HCT116 (cell line): ENCODE measurements around the gene RAD50. TPM values are rescaled to one million over a fixed set of nuclear protein-coding genes. Genes with fewer than 3 reads are reported as not detected.
"Not testable (repeated sequence)": the region's sequence is repeated elsewhere in the genome, so short reads cannot be mapped to it uniquely, and the experiment has no call there.

Source experiments
- ATAC-seq: fragments of 200-7000 bp; cut with Tn5 transposase; 2 replicates; pipeline ENCODE4 v1.9.1; 2020; ENCODE audit warnings: mild to moderate bottlenecking, moderate library complexity
- BruUV-seq: library from RNA; stranded (reverse); fragments of 400-500 nt; replicated peaks from 2 replicates; lab custom pipeline; 2021; lab: Mats Ljungman, UMichigan
- CTCF ChIA-PET: fragments of 300-600 bp; sonication (Branson Sonifier 250); formaldehyde crosslinking; loops from one replicate; lab custom pipeline; 2021; ENCODE audit warnings: antibody characterized with exemption; lab: Charles Lee
- POLR2A ChIA-PET: fragments of 300-600, 350-600 bp; sonication (Branson Sonifier 250); formaldehyde crosslinking; loops from one replicate; lab custom pipeline; 2021; ENCODE audit warnings: antibody characterized with exemption; lab: Charles Lee
- RAD21 ChIA-PET, 2 experiments: fragments of 300-600 bp; sonication (Branson Sonifier 250); formaldehyde crosslinking; loops; one replicate each; lab custom pipeline; 2023; ENCODE audit warnings: low total read pairs in 2 of 2; ENCODE audit not compliant: uncharacterized antibody in 2 of 2, unreplicated experiment in 2 of 2, low non-redundant PET in 1 of 2; lab: Charles Lee
- DNase-seq: peaks from one replicate; pipeline ENCODE4 v3.0.0-alpha.2; 2010; ENCODE audit warnings: low read depth, low spot score
- H2AFZ ChIP-seq: fragments of 200-600 bp; shearing (Covaris generic), sonication (generic); 2 replicates; pipeline ENCODE4 v1.6.1; 2017; ENCODE audit warnings: low read depth, mixed run types, mixed read lengths, antibody characterized with exemption, low read length; ENCODE audit not compliant: poor library complexity, severe bottlenecking
- H3K27ac ChIP-seq: 2 replicates; pipeline ENCODE4 v1.5.1; 2012; ENCODE audit warnings: low read depth, low read length
- H3K27me3 ChIP-seq: fragments of 200-600 bp; sonication (generic); 2 replicates; pipeline ENCODE4 v1.6.1; 2016; ENCODE audit warnings: mixed run types, low read length, mixed read lengths; ENCODE audit not compliant: insufficient read depth
- H3K36me3 ChIP-seq, 2 experiments: fragments of 200-500 bp in 1 of 2; fragments of 200-600 bp in 1 of 2; sonication (Bioruptor generic) in 1 of 2; sonication (generic) in 1 of 2; 2 replicates each; pipeline versions ENCODE4 v1.5.1 to v1.6.1; 2014 to 2016; ENCODE audit warnings: low read length in 2 of 2, inconsistent platforms in 1 of 2, mixed read lengths in 1 of 2, mixed run types in 1 of 2; ENCODE audit not compliant: insufficient read depth in 2 of 2, control insufficient read depth in 1 of 2
- H3K4me1 ChIP-seq, 2 experiments: fragments of 200-600 bp in 1 of 2; sonication (generic) in 1 of 2; 2 replicates each; pipeline versions ENCODE4 v1.5.1 to v1.6.1; 2012 to 2017; ENCODE audit warnings: low read length in 2 of 2, inconsistent platforms in 1 of 2, mild to moderate bottlenecking in 1 of 2, mixed read lengths in 1 of 2, mixed run types in 1 of 2, moderate library complexity in 1 of 2; ENCODE audit not compliant: insufficient read depth in 2 of 2, control insufficient read depth in 1 of 2
- H3K4me2 ChIP-seq: fragments of 200-600 bp; sonication (generic); 2 replicates; pipeline ENCODE4 v1.6.1; 2017; ENCODE audit warnings: mixed run types, low read length, mixed read lengths
- H3K4me3 ChIP-seq, 2 experiments: fragments of 200-600 bp in 1 of 2; sonication (generic) in 1 of 2; replicated peaks in 1 of 2; 2 replicates each; pipeline ENCODE4 v1.5.1; 2011 to 2016; ENCODE audit warnings: low read length in 2 of 2, control low read depth in 1 of 2, low read depth in 1 of 2, mild to moderate bottlenecking in 1 of 2, mixed read lengths in 1 of 2, mixed run types in 1 of 2
- H3K79me2 ChIP-seq: fragments of 200-600 bp; sonication (generic); 2 replicates; pipeline ENCODE4 v1.6.1; 2017; ENCODE audit warnings: mild to moderate bottlenecking, mixed run types, low read length, moderate library complexity, mixed read lengths; ENCODE audit not compliant: insufficient read depth
- H3K9ac ChIP-seq: fragments of 200-600 bp; sonication (generic); 2 replicates; pipeline ENCODE4 v1.6.1; 2016; ENCODE audit warnings: low read length, mixed read lengths
- H3K9me2 ChIP-seq: fragments of 200-600 bp; sonication (generic), shearing (Covaris generic); 2 replicates; pipeline ENCODE4 v1.6.1; 2017; ENCODE audit warnings: mixed run types, mild to moderate bottlenecking, moderate library complexity; ENCODE audit not compliant: insufficient read depth
- H3K9me3 ChIP-seq, 2 experiments: fragments of 200-500 bp in 1 of 2; fragments of 200-600 bp in 1 of 2; sonication (Bioruptor generic) in 1 of 2; sonication (generic) in 1 of 2; 2 replicates each; pipeline ENCODE4 v1.6.1; 2014 to 2017; ENCODE audit warnings: low read length in 2 of 2, mixed read lengths in 2 of 2, inconsistent platforms in 1 of 2, low read depth in 1 of 2, mild to moderate bottlenecking in 1 of 2, mixed run types in 1 of 2, moderate library complexity in 1 of 2; ENCODE audit not compliant: control insufficient read depth in 1 of 2, insufficient read depth in 1 of 2
- H4K20me1 ChIP-seq: fragments of 200-600 bp; sonication (generic), shearing (Covaris generic); 2 replicates; pipeline ENCODE4 v1.6.1; 2017; ENCODE audit warnings: mixed run types, mild to moderate bottlenecking, moderate library complexity; ENCODE audit not compliant: insufficient read depth
- CTCF ChIP-seq, 3 experiments: fragments of 200-600 bp in 1 of 3; sonication (generic) in 1 of 3; IDR thresholded peaks in 2 of 3; conservative IDR thresholded peaks in 1 of 3; 2 replicates each; pipeline ENCODE4 v1.5.1; 2012 to 2017; ENCODE audit warnings: low read depth in 2 of 3, low read length in 2 of 3, antibody characterized with exemption in 1 of 3, borderline replicate concordance in 1 of 3, control low read depth in 1 of 3, mild to moderate bottlenecking in 1 of 3, mixed read lengths in 1 of 3, mixed run types in 1 of 3, moderate library complexity in 1 of 3; ENCODE audit not compliant: insufficient read depth in 1 of 3
- EGR1 ChIP-seq: IDR thresholded peaks from 2 replicates; pipeline ENCODE4 v1.6.1; 2012; ENCODE audit warnings: low read depth
- ELF1 ChIP-seq: IDR thresholded peaks from 2 replicates; pipeline ENCODE4 v1.6.1; 2012; ENCODE audit warnings: low read depth, borderline replicate concordance
- EZH2 ChIP-seq: fragments of 200-600 bp; sonication (generic); IDR thresholded peaks from 2 replicates; pipeline ENCODE4 v1.6.1; 2017; ENCODE audit warnings: antibody characterized with exemption, mixed run types
- POLR2AphosphoS5 ChIP-seq: IDR thresholded peaks from 2 replicates; pipeline ENCODE4 v1.6.1; 2011; ENCODE audit warnings: mild to moderate bottlenecking, low read depth, low read length, moderate library complexity
- REST ChIP-seq: IDR thresholded peaks from 2 replicates; pipeline ENCODE4 v1.6.1; 2012; ENCODE audit warnings: low read depth
- SIN3A ChIP-seq: IDR thresholded peaks from 2 replicates; pipeline ENCODE4 v1.6.1; 2012; ENCODE audit warnings: low read depth
- SP1 ChIP-seq: IDR thresholded peaks from 2 replicates; pipeline ENCODE4 v1.6.1; 2012; ENCODE audit warnings: low read depth
- SRF ChIP-seq: IDR thresholded peaks from 2 replicates; pipeline ENCODE4 v1.6.1; 2012; ENCODE audit warnings: low read depth
- TCF7L2 ChIP-seq: IDR thresholded peaks from 2 replicates; pipeline ENCODE4 v1.7.0; 2011; ENCODE audit warnings: borderline replicate concordance, inconsistent platforms; ENCODE audit not compliant: insufficient read depth, insufficient read length; ENCODE audit errors: extremely low read depth
- YY1 ChIP-seq: IDR thresholded peaks from 2 replicates; pipeline ENCODE4 v1.6.1; 2011; ENCODE audit warnings: low read length, low read depth, moderate library complexity, mild to moderate bottlenecking; ENCODE audit not compliant: insufficient replicate concordance; ENCODE audit errors: extremely low read depth
- ZBTB33 ChIP-seq: IDR thresholded peaks from 2 replicates; pipeline ENCODE4 v1.6.1; 2011; ENCODE audit warnings: mild to moderate bottlenecking, low read length, moderate library complexity; ENCODE audit not compliant: insufficient replicate concordance; ENCODE audit errors: extremely low read depth
- ZFX ChIP-seq: fragments of 450-650 bp; IDR thresholded peaks from 2 replicates; pipeline ENCODE4 v1.6.1; 2017
- intact Hi-C: fragments of 100-400 bp; cut with micrococcal nuclease; formaldehyde crosslinking; loops from 2 replicates; pipeline ENCODE4 v1.10.0; 2022
- total RNA-seq: library from RNA; stranded (reverse); gene quantifications from one replicate; pipeline ENCODE4 v1.2.1, GENCODE V29; 2021; ENCODE audit not compliant: unreplicated experiment

Gene RAD50
- total RNA-seq, 1 experiment from 2014 or later, result 43.6 TPM

- H3K9me3 ChIP-seq, DNase-seq, H3K27ac ChIP-seq, H3K4me2 ChIP-seq, H2AFZ ChIP-seq, intact Hi-C loops, H3K4me1 ChIP-seq, H4K20me1 ChIP-seq, RAD21 ChIA-PET, H3K4me3 ChIP-seq, CTCF ChIA-PET, H3K27me3 ChIP-seq, BruUV-seq, H3K9me2 ChIP-seq, ATAC-seq, H3K9ac ChIP-seq, POLR2A ChIA-PET: not testable (repeated sequence)
- Histone ChIP-seq H3K79me2 (peaks cover 98% of the 10 kb centered on the region), H3K36me3 (peaks cover 30 to 41% of the 10 kb centered on the region in 2 experiments)
Measured at GRCh38 chr5:132564555-132564954, 7.8 kb downstream of the RAD50 start.

GRCh38 chr5:132566657-132567056 is 9.9 kb downstream of the RAD50 start:
- no peak overlapping the region for H3K4me2 ChIP-seq
- no peak overlapping the region for H3K4me3 ChIP-seq
- H3K36me3 ChIP-seq, result peaks cover 14 to 32% of the 10 kb centered on the region in 2 experiments
- intact Hi-C loops, result no loop called here
- CTCF ChIA-PET, result no interaction called here
- DNase-seq (no peak), ATAC-seq (no peak)
- no peak overlapping the region for H3K27ac ChIP-seq
- no peak overlapping the region for H2AFZ ChIP-seq
- no peaks in the 10 kb centered on the region for H3K4me1 ChIP-seq
- H3K9ac ChIP-seq, result no peak overlapping the region
- RAD21 ChIA-PET, result no interaction called here
- H3K27me3 ChIP-seq, result no peaks in the 10 kb centered on the region
- H3K79me2 ChIP-seq, result peaks cover 94% of the 10 kb centered on the region
- no peaks in the 10 kb centered on the region for H3K9me2 ChIP-seq
- no TSS peak for BruUV-seq
- POLR2A ChIA-PET, result no interaction called here
- H3K9me3 ChIP-seq, result no peaks in the 10 kb centered on the region
- H4K20me1 ChIP-seq, result no peaks in the 10 kb centered on the region
- no peak for TF ChIP-seq TCF7L2
- TF ChIP-seq SIN3A, result no peak
- TF ChIP-seq ZFX, result no peak
- TF ChIP-seq EZH2, result no peak
- no peak for TF ChIP-seq EGR1
- TF ChIP-seq ELF1, result no peak
- no peak for TF ChIP-seq REST
- TF ChIP-seq CTCF (IDR thresholded peaks at IDR 0.05 in 2 of 3, conservative IDR thresholded peaks at IDR 0.05 in 1 of 3; ENCODE audit: borderline replicate concordance in 1 of 3, insufficient read depth in 1 of 3, low read depth in 2 of 3, low read length in 2 of 3), result no peak
- no peak for TF ChIP-seq POLR2AphosphoS5
- TF ChIP-seq YY1, result no peak
- no peak for TF ChIP-seq SRF
- no peak for TF ChIP-seq ZBTB33
- no peak for TF ChIP-seq SP1
